NCI-H1417 treated with DMSO at 0.1 percent for 48 hours (cell line): Measurements from ENCODE around the gene RHPN2.
"Not testable (repeated sequence)": the region's sequence is repeated elsewhere in the genome, so short reads cannot be mapped to it uniquely, and the experiment has no call there.

Experiments used
- DNase-seq: peaks from one replicate; lab custom pipeline; 2025; lab: John Stamatoyannopoulos, UW

RHPN2 gene

DNA sequence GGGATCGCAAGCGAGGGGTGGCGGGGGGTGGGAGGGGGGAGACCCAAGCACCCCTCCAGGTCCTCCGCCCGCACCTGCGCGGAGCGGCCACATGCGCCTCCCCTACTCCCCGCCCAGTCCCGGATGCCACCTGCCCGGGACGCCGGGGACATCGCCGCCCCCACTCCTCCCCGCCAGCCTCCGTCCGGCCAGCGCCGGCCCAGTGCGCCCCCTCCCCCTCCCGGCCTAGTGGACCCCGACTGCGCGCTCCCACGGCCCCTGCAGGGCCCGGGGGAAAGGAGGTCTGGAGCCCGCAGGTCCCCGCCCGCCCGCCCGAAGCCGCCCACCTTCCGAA is 263 bp downstream of the RHPN2 start:
- no peak for DNase-seq

DNA sequence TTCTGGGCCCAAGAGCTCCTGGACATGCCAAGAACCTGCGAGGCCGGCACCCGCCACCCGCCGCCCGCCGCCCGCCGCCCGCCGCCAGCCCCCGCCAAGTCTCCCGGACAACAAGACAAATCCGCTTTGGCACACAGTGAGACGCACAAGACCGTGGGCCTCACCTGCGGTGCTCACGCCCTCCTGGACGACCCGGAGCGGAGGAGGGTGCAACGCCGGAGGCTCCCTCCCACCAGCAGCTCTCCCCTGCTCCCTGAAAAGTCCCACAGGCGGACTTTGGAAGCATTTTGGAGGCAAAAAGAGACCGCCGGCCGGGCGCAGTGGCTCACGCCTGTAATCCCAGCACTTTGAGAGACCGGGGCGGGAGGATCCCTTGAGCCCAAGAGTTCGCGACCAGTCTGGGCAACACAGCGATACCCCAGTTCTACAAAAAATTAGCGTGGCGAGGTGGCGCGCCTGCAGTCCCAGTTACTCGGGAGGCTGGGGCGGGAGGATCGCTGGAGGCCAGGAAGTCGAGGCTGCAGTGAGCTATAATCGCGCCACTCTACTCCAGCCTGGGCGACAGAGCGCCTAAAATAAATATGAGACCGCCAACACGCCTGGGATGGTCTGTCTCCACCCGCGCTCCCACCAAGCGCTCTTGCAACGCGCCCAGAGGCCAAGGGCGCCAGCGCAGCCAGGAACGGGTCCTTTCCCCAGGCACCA is 783 bp downstream of the RHPN2 start:
- DNase-seq: no peak

DNA sequence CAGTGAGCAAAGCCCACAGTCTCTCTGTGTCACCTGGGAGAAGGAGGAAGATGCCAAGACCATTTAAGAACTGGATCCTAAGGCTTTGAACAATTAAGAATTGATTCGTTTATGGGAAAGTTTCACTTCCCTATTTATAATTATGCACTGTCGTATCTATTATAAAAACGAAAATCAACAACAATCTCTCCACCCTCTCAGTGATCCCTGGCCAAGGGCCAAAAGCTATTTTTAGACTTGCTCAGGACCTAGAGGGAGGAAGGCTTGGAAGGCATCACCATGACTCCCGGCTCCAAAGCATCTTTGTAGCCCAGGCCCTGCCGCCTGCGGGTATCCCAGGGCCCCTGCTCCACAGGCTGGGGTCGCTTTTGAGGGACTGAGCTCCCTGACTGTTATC is 1.3 kb downstream of the RHPN2 start:
- DNase-seq: no peak

DNA sequence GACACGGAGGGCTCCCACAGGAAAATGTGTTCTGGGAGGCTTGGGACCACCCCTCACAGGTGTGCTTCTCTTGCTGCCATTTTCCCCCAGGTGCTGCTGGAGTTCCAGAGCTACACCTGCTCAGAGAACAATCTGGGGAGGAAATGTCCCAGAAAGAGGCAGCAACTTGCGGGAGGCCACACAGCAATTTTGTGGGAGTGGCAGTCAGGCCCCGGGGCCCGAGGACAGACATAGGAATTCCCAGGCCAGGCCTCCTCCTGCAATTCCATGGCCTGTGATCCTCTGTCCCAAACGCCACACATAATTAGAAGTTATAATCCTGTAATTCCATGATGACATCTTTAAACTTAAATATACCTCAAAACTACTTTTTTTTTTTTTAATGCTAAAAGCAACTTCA is 1.8 kb downstream of the RHPN2 start:
- no peak for DNase-seq

DNA sequence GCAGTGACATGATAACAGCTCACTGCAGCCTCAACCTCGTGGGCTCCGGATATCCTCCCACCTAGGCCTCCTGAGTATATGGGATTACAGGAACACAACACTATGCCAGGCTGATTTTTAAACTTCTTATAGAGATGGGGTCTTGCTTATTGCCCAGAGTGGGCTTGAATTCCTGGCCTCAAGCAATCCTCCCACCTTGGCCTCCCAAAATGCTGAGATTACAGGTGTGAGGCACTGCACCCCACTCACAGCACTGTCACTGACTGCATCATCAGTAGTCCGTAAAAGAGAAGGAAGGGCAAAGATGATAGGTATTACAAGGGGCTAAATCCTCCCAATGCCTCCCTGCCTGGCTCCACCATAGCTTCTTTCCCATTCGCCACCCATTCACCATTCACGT is 4.1 kb downstream of the RHPN2 start:
- no peak for DNase-seq

DNA sequence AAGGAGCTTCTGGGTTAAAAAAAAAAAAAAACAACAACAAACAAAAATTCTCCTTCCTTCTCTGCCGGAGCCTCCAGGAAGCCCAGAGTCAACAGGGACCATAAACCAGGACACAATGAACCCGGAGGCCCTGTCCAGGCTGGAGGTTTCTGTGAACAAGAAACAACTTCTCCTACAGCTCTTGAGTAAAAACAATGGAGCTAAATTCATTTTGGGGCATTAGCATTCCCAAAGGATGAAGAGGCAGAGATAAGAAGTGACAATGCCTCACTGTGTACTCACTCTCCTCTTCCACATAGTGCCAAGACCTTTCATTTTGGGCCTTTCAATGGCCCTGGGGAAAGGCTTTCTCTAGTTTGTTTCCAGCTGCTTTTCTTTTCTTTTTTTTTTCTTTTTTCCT is 9.0 kb downstream of the RHPN2 start:
- no peak for DNase-seq

DNA sequence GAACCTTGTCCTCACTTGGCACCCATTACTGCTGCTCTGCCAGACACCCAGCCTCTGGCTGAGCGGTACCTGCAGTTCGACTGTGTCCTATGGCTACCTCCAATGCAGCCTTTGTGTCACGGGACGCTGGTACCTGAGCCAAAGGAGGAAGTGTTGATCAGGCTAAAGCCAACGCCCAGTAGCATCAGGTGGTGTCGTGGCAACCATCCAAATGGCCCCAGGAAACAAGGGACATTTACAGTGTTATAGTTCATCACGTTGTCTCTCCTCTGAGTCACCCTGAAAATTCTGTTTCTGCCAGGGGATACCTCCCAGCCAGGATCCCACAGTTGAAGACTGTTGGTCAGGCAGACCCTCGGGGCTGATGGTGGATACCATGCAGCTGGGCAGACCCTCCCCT is 10.1 kb downstream of the RHPN2 start:
- DNase-seq: no peak

DNA sequence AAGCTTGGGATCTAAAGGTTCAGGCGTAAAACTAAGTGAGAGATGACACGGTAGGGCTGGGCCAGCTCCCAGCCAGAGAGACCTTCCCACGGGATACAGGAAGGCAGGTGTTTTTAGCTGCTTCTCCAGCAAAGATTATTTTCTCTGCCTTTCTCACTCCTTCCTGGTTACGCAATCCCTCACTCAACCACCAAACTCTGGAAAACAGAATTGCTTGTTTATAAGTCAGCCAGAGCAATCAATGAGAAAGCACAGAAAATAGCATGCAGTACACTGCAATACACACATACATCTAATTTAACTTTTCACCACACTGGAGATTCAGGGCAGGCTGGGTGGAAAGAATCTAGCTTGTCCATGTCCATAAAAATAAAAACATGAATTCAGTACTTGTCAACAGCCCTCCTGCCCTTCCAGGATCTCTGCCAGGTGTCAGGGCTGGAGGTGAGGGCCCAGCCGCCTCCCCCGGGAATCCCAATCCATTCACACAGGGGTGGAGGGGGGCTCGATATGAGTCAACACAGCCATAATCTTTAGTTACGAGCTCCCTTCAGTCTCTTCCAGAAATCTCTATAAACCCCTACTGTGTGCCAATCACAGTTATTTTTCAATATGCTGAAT is 12.2 kb downstream of the RHPN2 start:
- DNase-seq: no peak

DNA sequence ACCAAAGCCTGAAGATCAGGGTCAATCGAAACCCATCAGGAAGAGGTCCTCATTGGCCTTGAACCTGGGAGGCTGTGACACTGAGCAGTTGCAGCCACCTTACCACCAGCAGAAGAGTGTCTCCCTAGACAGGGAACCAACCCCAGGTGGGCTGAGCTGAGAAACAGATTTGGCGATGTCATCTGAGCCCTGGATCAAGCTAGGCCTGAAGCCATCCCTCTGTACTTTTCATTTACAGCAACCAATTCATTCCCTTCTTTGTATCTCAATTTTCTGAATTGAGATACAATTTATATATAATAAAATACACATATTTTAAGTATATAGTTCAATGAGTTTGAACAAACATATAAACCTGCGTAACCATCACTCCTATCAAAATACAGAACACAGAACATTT is 14.6 kb downstream of the RHPN2 start:
- no peak for DNase-seq

DNA sequence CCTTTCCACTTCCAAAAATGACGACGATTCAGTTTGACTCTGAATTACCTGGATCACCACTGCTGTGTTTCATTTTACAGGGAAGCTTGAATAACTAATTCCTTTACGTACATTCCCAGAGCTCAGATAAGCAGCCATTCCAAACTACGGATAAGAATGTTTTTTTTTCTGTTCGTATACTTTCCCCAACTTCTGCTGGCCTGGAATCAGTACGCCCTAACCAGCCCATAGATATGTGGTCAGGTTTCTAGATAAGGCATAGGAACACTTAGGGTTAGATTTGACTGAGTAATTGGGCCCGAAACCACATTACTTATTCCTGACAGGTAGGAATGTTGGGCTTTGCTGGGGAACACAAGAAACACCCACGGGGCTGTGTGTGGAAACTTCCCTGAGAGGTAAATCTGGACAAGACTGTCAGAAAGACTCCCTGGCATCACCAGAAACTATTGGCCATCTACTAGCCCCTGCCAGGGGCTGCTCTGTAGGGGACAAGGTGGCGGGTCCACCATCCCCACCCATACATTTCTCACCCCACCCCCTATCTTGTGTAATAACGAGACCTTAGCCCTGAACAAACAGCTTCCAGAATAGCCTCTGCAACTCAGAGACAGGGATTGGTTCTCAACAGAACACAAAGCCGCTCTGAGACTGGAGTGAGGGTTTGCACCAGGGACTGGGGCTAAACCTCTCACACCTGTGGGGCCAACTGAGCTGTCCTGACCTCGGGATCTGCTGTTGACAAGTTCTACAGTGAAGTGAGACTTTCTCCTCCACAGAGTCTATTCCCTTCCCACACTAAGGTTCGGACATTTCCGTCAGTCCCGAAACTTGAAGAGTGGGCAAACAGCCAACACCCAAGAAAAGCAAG is 15.6 kb downstream of the RHPN2 start:
- no peak for DNase-seq

DNA sequence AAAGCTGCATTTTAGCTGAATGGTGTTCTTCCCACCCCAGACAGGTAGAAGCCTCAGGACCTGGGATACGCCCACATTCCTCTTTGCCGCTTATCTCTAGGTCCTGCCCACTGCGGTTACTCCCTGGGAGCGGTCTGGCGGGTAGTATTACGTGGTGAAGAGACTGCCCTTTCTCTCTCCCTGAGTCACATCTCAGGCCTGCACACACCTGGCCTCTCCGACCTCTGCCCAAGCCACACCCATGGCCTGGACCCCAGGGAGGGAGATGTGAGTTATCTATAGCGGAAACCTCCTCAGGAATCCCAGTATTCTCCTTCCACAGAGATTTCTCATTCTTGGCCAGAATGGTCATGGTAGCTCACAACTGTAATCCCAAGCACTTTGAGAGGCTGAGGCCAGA is 17.3 kb downstream of the RHPN2 start:
- DNase-seq: no peak

DNA sequence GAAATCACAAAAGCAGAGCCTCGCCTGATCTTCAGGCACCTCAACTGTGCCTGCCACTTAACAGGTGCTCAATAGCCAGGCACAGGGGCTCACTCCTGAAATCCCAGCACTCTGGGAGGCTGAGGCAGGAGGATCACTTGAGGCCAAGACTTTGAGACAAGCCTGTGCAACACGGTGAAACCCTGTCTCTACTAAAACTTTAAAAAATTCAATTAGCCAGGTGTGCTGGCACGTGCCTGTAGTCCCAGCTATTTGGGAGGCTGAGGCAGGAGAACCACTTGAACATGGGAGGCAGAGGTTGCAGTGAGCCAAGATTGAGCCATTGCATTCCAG is 22.9 kb downstream of the RHPN2 start:
- DNase-seq: not testable (repeated sequence)

DNA sequence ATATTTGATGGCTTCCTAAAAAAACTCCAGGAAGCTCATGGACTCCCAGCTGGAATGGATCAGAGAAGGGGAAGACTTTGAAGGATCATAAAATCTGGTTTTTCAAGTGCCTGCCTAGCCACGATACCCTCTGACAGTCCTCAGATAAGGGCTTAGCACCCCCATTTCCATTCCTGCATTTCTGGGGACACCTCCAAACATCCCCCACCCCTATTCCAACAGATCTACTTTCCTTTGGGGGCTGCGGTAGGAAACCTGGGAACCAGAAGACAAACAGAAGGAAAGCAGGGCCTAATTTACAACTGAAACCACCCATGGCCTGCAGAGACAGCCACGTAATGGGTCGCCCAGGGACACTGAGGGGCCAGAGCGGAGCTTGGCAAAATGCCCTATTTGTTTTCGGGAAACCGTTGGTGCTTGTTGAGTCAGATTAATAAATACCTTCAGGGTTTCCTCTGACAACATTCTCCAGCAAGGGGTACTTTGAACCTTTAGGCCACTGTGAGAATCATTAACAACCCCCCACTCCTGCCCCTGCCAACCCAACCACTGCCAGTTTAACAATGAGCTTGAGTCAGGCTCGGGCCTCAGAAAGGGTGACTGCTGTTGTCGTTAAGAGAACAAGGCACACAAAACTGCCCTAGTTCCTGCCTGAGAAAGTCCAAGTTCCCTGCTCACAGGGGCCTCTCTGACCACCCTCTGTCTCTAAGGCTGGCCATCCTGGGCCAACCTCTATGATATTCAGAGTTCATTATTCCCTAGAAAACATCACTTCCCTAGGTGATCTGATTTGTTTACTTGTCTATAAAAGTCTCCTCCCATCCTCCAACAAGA is 23.5 kb downstream of the RHPN2 start:
- DNase-seq: no peak

DNA sequence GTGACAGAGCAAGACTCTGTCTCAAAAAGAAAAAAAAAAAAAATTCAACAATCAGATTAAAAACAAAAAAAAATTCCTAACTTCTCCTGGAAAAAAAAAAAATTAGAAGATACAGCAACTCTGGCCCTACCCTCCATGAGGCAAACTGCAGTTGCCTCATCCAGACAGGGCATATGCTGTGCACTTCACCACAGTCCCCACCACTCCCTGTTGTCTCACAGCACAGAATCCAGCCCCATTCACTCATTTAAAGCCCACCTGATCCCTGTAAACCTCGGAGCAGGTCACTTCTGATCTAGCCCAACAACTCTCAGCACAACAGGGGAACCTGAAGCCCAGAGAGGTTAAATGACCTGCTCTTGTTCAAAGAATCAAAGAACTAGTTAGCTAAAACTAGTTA is 24.9 kb downstream of the RHPN2 start:
- DNase-seq: no peak

DNA sequence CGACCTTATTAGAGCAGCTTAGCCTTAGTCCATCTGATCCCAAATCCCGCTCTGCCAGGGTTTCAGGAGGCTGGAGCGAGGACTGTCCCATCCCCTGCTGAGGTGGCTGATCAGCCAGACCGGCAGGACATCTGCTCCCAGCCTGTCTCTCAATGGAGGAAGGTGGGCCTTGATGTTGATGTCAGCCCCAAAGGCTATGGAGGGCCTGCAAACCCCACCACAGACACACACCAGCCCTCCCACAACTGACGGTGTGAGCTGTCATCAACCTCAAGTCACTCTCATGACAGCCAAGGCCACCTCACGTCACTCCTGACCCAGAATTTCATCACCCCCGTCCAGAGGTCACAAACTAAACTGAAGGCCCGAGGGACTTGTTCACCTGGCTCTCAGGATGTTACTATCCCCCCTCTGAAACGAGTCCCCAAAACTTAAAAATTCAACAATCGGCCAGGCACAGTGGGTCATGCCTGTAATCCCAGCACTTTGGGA is 25.5 kb downstream of the RHPN2 start:
- no peak for DNase-seq

DNA sequence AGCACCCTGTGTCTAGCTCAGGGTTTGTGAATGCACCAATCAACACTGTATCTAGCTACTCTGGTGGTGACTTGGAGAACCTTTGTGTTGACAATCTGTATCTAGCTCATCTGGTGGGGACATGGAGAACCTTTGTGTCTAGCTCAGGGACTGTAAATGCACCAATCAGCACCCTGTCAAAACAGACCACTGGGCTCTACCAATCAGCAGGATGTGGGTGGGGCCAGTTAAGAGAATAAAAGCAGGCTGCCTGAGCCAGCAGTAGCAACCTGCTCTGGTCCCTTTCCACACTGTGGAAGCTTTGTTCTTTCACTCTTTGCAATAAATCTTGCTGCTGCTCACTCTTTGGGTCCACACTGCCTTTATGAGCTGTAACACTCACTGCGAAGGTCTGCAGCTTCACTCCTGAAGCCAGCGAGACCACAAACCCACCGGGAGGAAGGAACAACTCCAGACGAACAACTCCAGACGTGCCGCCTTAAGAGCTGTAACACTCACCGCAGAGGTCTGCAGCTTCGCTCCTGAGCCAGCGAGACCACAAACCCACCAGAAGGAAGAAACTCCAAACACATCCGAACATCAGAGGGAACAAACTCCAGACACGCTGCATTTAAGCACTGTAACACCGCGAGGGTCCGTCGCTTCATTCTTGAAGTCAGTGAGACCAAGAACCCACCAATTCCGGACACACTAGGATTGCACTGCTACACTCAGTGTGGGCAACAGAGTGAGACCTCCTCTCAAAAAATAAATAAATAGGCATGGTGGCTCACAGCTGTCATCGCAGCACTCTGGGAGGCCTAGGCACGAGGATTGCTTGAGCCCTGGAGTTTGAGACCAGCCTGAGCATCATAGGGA is 27.3 kb downstream of the RHPN2 start:
- not testable (repeated sequence) for DNase-seq

DNA sequence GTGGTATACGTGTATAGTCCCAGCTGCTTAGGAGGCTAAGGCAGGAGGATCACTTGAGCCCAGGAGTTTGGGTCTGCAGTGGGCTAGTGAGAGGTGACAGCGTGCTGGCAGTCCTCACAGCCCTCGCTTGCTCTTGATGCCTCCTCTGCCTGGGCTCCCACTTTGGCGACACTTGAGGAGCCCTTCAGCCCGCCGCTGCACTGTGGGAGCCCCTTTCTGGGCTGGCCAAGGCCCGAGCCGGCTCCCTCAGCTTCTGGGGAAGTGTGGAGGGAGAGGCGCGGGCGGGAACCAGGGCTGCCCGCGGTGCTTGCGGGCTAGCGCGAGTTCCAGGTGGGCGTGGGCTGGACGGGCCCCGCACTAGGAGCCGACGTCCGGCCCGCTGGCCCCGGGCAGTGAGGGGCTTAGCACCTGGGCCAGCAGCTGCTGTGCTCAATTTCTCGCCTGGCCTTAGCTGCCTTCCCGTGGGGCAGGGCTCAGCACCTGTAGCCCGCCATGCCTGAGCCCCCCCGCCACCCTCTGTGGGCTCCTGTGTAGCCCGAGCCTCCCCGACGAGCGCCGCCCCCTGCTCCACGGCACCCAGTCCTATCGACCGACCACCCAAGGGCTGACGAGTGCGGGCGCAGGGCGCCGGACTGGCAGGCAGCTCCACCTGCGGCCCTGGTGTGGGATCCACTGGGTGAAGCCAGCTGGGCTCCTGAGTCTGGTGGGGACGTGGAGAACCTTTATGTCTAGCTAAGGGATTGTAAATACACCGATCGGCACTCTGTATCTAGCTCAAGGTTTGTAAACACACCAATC is 28.1 kb downstream of the RHPN2 start:
- DNase-seq: not testable (repeated sequence)

DNA sequence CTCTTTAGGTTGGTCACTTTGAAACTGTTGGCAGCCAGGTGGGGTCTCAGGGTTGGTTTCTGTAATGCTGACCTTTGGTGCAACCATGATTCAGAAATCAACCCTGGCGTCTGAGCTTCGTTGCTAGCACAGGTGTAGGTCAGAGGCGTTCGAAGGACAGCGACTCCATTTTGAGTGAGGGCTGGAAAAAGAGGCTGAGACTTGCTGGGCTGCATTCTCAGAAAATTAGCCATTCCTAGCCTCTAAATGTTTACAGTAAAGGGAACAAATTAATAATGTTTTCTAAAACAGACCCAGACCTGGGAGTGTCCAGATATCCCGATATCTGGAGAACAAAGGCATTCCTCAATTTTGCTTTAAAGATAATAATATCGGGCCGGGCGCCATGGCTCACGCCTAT is 29.2 kb downstream of the RHPN2 start:
- no peak for DNase-seq

DNA sequence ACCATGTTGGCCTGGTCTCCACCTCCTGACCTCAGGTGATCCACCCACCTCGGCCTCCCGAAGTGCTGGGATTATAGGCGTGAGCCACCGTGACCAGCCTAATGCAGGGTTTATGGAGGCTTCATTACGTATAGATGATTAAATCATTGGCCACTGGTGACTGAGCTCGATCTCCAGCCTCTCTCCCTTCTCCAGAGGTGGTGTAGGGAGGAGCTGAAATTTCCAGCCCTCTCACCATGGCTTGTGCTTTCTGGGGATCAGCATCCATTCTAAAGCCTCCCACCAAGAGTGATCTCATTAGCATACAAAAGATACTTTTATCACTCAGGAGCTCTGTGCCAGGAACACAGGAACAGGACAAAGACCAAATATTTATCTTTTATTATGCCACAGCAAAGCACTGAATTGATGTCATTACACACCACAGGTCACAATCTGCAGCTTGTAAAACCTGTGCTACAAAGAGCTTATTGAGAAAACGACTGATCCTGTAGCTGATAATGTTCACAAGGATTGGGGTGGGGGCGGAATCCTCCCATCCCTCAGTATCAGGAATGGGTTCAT is 32.4 kb downstream of the RHPN2 start:
- no peak for DNase-seq

DNA sequence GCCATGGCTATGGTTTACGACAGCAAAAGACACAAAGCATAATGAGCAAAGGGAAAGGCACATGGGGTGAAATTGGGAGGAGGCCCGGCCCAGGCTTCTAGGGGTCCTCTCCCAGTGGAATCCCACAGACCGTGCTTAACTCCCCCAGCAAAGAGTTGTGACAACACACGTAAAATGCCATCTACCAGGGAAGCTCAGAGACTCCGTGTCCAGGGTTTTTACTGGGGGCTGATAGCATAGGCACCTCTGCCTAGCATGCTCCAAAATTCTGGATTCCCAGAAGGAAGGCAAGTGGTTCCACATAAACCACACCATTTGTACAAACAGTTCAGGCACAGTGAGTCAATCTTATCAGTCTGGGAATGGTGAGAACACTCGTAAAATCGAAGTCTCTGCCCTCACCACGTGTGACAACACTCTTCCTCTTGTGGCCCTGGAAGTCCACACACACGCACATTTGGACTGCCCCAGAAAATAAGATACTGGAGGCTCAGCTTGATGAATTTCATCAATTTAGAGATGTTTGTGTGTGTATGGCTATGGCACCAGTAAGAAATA is 34.9 kb downstream of the RHPN2 start:
- DNase-seq: no peak
